Measurements from ENCODE around the gene PROK1. TPM values are rescaled to one million over a fixed set of nuclear protein-coding genes. Genes with fewer than 3 reads are reported as not detected.
"Not testable (repeated sequence)": the region's sequence is repeated elsewhere in the genome, so short reads cannot be mapped to it uniquely, and the experiment has no call there.

PROK1 gene
- total RNA-seq, 2 donors from 2014 or later: not detected

DNA sequence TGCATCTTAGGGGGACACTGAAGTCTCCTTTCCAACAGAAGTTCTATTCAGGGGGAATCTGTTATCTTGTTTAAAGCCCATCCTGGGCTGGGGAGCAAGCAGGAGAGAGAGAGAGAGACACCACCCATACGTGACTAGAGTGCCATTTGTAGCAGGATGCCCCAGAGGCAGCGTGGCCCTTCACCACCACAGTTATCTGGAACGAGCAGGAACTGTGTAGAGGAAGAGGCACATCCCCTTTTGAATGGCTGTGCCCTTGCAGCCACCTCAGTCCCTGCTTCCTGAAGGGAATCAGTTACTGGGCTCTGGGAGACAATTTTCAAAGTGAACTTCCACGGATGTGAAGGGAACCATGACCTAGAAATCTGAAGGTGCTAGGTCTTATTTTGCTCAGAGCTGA lies 24.1 kb upstream of the PROK1 start:
- no peak for ATAC-seq
- H3K36me3 Mint-ChIP-seq: no peaks in the 10 kb centered on the region
- DNase-seq (ENCODE audit: low spot score in 2 of 2): no peak
- H3K9me3 Mint-ChIP-seq: no peaks in the 10 kb centered on the region
- H3K27ac Mint-ChIP-seq: no peak overlapping the region

- no peak overlapping the region for H3K27ac Mint-ChIP-seq
Measured at GRCh38 chr1:110428946-110429345, 22.0 kb upstream of the PROK1 start.

GRCh38 chr1:110430366-110430765 lies 20.6 kb upstream of the PROK1 start:
- DNase-seq (ENCODE audit: low spot score in 2 of 2): no peak
- ATAC-seq: no peak
- Mint-ChIP-seq H3K36me3 (no peaks in the 10 kb centered on the region), H3K9me3 (no peaks in the 10 kb centered on the region), H3K27ac (peak overlapping the region in 1 of 2 donors; percentile 52)

More at GRCh38 chr1:110428946-110429345, 22.0 kb upstream of the PROK1 start:
- ATAC-seq (no peak), DNase-seq (ENCODE audit: low spot score in 2 of 2) (no peak)
- no peaks in the 10 kb centered on the region for H3K9me3 Mint-ChIP-seq
- no peaks in the 10 kb centered on the region for H3K36me3 Mint-ChIP-seq

DNA sequence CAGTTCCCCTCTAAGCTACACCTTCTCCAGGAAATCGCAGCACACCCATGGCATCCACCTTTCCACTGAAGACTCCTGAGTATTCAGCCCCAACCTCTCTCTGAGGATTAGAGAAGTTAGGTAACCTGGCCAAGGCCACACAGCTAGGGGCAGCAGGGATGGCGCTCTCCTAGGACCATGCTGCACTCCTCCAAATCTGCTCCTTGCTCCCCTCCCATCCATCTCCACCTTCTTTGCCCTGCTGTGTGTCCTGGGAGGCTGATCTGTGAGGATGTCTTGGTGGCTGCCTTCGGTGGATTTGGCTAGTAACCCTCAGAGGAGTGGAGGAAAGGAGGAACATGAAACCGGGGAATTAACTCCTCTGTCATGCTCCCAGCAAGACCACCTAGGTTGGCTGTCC lies 20.0 kb upstream of the PROK1 start:
- DNase-seq (ENCODE audit: low spot score in 2 of 2) (no peak), ATAC-seq (no peak)
- H3K27ac Mint-ChIP-seq: peak overlapping the region in 1 of 2 donors; percentile 79
- no peaks in the 10 kb centered on the region for H3K9me3 Mint-ChIP-seq
- H3K36me3 Mint-ChIP-seq: no peaks in the 10 kb centered on the region

- no peaks in the 10 kb centered on the region for H3K9me3 Mint-ChIP-seq
- no peak for DNase-seq (ENCODE audit: low spot score in 2 of 2)
- H3K27ac Mint-ChIP-seq: no peak overlapping the region
- no peaks in the 10 kb centered on the region for H3K36me3 Mint-ChIP-seq
- no peak for ATAC-seq
Measured at GRCh38 chr1:110433213-110433612, 17.7 kb upstream of the PROK1 start.

DNA sequence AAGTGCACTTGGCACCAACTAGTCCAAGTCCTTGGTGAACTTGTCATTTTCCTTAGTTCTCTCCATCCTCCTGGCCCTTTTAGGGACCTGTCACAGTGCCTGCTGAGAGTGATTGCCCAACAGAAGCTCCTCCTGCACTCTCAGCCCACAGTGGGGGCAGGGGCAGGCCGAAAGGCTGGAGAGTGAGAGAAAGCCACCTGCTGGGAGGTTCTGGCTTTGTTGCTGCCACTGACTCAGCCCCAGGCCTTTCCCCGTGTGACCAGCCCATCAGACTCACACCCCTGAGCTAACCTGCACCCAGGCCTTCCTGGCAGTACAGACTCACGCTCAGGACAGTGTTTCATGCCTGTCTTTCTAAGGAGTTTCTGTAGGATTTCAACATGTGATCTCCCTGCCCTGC lies 17.1 kb upstream of the PROK1 start:
- H3K27ac Mint-ChIP-seq: no peak overlapping the region
- no peaks in the 10 kb centered on the region for H3K9me3 Mint-ChIP-seq
- H3K36me3 Mint-ChIP-seq: no peaks in the 10 kb centered on the region
- ATAC-seq (no peak), DNase-seq (ENCODE audit: low spot score in 2 of 2) (no peak)

DNA sequence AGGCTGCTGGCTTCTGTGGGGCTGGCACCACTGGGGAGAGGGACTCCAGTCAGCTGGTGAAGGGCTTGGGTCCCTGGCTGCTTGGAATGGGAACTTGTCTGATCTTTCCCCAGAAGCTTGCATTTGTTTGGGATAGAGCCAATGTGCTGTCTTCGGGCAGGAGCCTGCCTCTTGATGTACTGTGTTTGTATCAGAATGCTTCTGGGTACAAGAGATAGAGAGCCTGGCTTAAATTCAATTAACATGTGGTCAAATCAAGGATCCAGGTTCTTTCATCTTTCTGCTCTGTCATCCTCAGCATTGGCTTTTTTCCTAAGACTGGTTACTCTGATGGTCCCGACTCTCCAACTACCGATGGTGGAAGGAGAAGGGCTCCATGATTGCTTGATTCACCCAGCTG lies 16.0 kb upstream of the PROK1 start:
- ATAC-seq: no peak
- Mint-ChIP-seq H3K27ac (no peak overlapping the region), H3K9me3 (no peaks in the 10 kb centered on the region), H3K36me3 (no peaks in the 10 kb centered on the region)
- no peak for DNase-seq (ENCODE audit: low spot score in 2 of 2)

GRCh38 chr1:110436635-110437034 lies 14.3 kb upstream of the PROK1 start:
- H3K27ac Mint-ChIP-seq: no peak overlapping the region
- ATAC-seq (no peak), DNase-seq (ENCODE audit: low spot score in 2 of 2) (no peak)
- H3K36me3 Mint-ChIP-seq: no peaks in the 10 kb centered on the region
- H3K9me3 Mint-ChIP-seq: no peaks in the 10 kb centered on the region

- not testable (repeated sequence) for H3K36me3 Mint-ChIP-seq; H3K9me3 Mint-ChIP-seq; ATAC-seq; H3K27ac Mint-ChIP-seq; DNase-seq (ENCODE audit: low spot score in 2 of 2)
Measured at GRCh38 chr1:110437645-110438299, 13.2 kb upstream of the PROK1 start.

DNA sequence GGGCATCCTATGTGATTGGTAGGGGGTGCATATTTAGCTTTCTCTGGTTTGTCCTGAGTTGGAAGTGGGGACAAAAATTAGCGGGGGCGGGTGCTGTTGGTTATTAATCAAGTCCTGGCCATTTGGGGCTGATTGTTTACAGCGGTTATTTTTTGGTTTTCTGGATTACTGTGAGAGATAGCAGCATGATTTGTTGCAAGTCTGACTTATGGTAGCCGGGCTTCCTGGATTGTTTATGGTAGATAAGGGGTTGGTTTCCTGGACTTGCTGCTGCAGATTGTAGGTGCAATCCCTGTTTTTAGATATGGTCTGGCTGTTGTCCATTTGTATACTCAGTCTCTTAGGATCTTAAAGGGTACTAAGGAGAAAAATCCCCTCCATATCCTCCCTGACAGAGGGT lies 12.1 kb upstream of the PROK1 start:
- Mint-ChIP-seq H3K27ac (no peak overlapping the region), H3K9me3 (no peaks in the 10 kb centered on the region), H3K36me3 (no peaks in the 10 kb centered on the region)
- DNase-seq (ENCODE audit: low spot score in 2 of 2) (no peak), ATAC-seq (no peak)

GRCh38 chr1:110439873-110440272 lies 11.1 kb upstream of the PROK1 start:
- DNase-seq (ENCODE audit: low spot score in 2 of 2); ATAC-seq: not testable (repeated sequence)

DNA sequence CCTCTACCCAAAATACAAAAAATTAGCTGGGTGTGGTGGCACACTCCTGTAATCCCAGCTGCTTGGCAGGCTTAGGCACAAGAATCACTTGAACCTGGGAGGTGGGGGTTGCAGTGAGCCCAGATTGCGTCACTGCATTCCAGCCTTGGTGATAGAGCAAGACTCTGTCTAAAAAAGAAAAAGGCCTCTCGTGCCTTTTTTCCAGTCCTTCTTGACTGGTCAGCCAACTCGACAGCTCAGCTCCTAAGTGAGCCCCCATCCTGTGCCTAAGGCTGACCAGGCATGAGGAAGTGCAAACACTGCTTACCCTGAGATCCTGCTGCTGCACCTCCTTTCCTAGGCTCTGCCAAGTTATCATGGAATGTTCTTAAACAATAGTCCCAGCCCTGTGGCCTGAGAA lies 10.1 kb upstream of the PROK1 start:
- ATAC-seq: no peak

More at GRCh38 chr1:110439873-110440272, 11.1 kb upstream of the PROK1 start:
- not testable (repeated sequence) for H3K27ac Mint-ChIP-seq, H3K36me3 Mint-ChIP-seq, H3K9me3 Mint-ChIP-seq

GRCh38 chr1:110441888-110442287 lies 9.1 kb upstream of the PROK1 start:
- H3K27ac Mint-ChIP-seq: no peak overlapping the region
- no peak for ATAC-seq

More for the DNA sequence above, 10.1 kb upstream of the PROK1 start:
- Mint-ChIP-seq H3K9me3 (no peaks in the 10 kb centered on the region), H3K36me3 (no peaks in the 10 kb centered on the region), H3K27ac (no peak overlapping the region)
- no peak for DNase-seq (ENCODE audit: low spot score in 2 of 2)

GRCh38 chr1:110443451-110443850 lies 7.5 kb upstream of the PROK1 start:
- Mint-ChIP-seq H3K36me3 (no peaks in the 10 kb centered on the region), H3K27ac (no peak overlapping the region), H3K9me3 (no peaks in the 10 kb centered on the region)
- DNase-seq (ENCODE audit: low spot score in 2 of 2): no peak
- ATAC-seq: no peak

More at GRCh38 chr1:110441888-110442287, 9.1 kb upstream of the PROK1 start:
- Mint-ChIP-seq H3K36me3 (no peaks in the 10 kb centered on the region), H3K9me3 (no peaks in the 10 kb centered on the region)
- no peak for DNase-seq (ENCODE audit: low spot score in 2 of 2)

GRCh38 chr1:110444561-110444960 lies 6.4 kb upstream of the PROK1 start:
- Mint-ChIP-seq H3K36me3 (no peaks in the 10 kb centered on the region), H3K27ac (no peak overlapping the region), H3K9me3 (no peaks in the 10 kb centered on the region)
- ATAC-seq (no peak), DNase-seq (ENCODE audit: low spot score in 2 of 2) (no peak)

- ATAC-seq: no peak
- no peaks in the 10 kb centered on the region for H3K36me3 Mint-ChIP-seq
- no peaks in the 10 kb centered on the region for H3K9me3 Mint-ChIP-seq
- no peak overlapping the region for H3K27ac Mint-ChIP-seq
- no peak for DNase-seq (ENCODE audit: low spot score in 2 of 2)
Measured at GRCh38 chr1:110449661-110450651, 993 bp upstream of the PROK1 start.

- no peak for DNase-seq (ENCODE audit: low spot score in 2 of 2)
- H3K9me3 Mint-ChIP-seq: no peaks in the 10 kb centered on the region
- no peak for ATAC-seq
- no peak overlapping the region for H3K27ac Mint-ChIP-seq
- H3K36me3 Mint-ChIP-seq: no peaks in the 10 kb centered on the region
Measured at GRCh38 chr1:110452330-110452729, 1.4 kb downstream of the PROK1 start.
